ENCODE measurements around the gene SPEM3.

The SPEM3 gene

DNA sequence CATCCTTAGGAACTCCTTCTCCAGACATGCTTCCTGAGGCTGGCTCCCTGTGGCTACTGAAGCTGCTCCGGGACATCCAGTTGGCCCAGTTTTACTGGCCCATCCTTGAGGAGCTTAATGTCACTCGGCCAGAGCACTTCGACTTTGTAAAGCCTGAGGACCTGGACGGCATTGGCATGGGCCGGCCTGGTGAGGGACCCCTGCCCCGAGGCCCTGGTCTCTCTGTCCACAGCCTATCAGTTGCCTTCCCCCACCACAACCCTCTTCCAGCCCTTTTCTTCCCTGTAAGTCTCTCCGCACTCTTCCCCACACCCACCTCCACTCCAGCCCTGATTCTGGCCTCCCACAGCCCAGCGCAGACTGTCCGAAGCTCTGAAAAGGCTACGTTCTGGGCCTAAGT, 45.8 kb upstream of the SPEM3 start:
- Histone ChIP-seq H3K36me3 (ENCODE audit: control insufficient read depth in 1 of 2, insufficient read depth in 2 of 2, low read length in 2 of 2) (peaks cover 14 to 22% of the 10 kb centered on the region in 2 experiments), H3K79me1 (ENCODE audit: low read length) (peaks cover 7% of the 10 kb centered on the region), H2AK5ac (ENCODE audit: low read length) (no peak overlapping the region), H3K27ac (ENCODE audit: low read depth, low read length) (no peak overlapping the region), H2BK12ac (ENCODE audit: low read length) (no peak overlapping the region), H3K9me3 (ENCODE audit: insufficient read depth, low read depth, low read length) (peaks cover 4% of the 10 kb centered on the region), H3K23ac (ENCODE audit: low read length) (no peak overlapping the region), H3K4me1 (ENCODE audit: control insufficient read depth in 1 of 2, insufficient read depth in 2 of 2, low read length in 2 of 2) (peaks cover 24 to 25% of the 10 kb centered on the region in 2 experiments), H4K12ac (ENCODE audit: low read depth, low read length) (no peak overlapping the region), H4K91ac (ENCODE audit: low read depth, low read length) (no peak overlapping the region), H3K14ac (ENCODE audit: low read length) (no peak overlapping the region), H2BK120ac (ENCODE audit: insufficient read depth, low read length, poor library complexity) (no peak overlapping the region), H3K79me2 (ENCODE audit: control insufficient read depth, insufficient read depth, low read length, poor library complexity) (no peaks in the 10 kb centered on the region), H3K9ac (ENCODE audit: low read length) (no peak overlapping the region), H3K4me2 (ENCODE audit: low read length) (no peak overlapping the region), H3K4ac (ENCODE audit: low read depth, low read length) (no peak overlapping the region), H2AFZ (ENCODE audit: insufficient read depth, low read length, poor library complexity) (no peak overlapping the region), H4K8ac (ENCODE audit: low read depth, low read length) (no peak overlapping the region), H3K18ac (ENCODE audit: low read length) (no peak overlapping the region), H2BK5ac (ENCODE audit: low read depth, low read length, poor library complexity) (no peak overlapping the region), H3K4me3 (ENCODE audit: low read depth, low read length) (no peak overlapping the region), H3K27me3 (ENCODE audit: insufficient read depth, low read length) (no peaks in the 10 kb centered on the region)
- no peak for DNase-seq
- no CpG with 5 or more reads among the region's 10 CpGs for WGBS (ENCODE audit: extremely low coverage, insufficient coverage, insufficient read length)

- H3K14ac ChIP-seq (ENCODE audit: low read length) = no peak overlapping the region
- WGBS (ENCODE audit: extremely low coverage, insufficient coverage, insufficient read length) = no CpG with 5 or more reads among the region's 11 CpGs
- H2BK12ac ChIP-seq (ENCODE audit: low read length) = no peak overlapping the region
- no peak overlapping the region for H3K27ac ChIP-seq (ENCODE audit: low read depth, low read length)
- H3K18ac ChIP-seq (ENCODE audit: low read length) = no peak overlapping the region
- no peak for DNase-seq
- H3K36me3 ChIP-seq (ENCODE audit: control insufficient read depth in 1 of 2, insufficient read depth in 2 of 2, low read length in 2 of 2) = peaks cover 18 to 27% of the 10 kb centered on the region in 2 experiments
- no peak overlapping the region for H3K9ac ChIP-seq (ENCODE audit: low read length)
- no peak overlapping the region for H4K8ac ChIP-seq (ENCODE audit: low read depth, low read length)
- H3K4me3 ChIP-seq (ENCODE audit: low read depth, low read length) = no peak overlapping the region
- no peak overlapping the region for H4K91ac ChIP-seq (ENCODE audit: low read depth, low read length)
- H3K79me2 ChIP-seq (ENCODE audit: control insufficient read depth, insufficient read depth, low read length, poor library complexity) = no peaks in the 10 kb centered on the region
- no peak overlapping the region for H3K23ac ChIP-seq (ENCODE audit: low read length)
- H3K4me2 ChIP-seq (ENCODE audit: low read length) = peak overlapping the region; percentile 66
- peaks cover 4% of the 10 kb centered on the region for H3K9me3 ChIP-seq (ENCODE audit: insufficient read depth, low read depth, low read length)
- H3K27me3 ChIP-seq (ENCODE audit: insufficient read depth, low read length) = no peaks in the 10 kb centered on the region
- H3K4me1 ChIP-seq (ENCODE audit: control insufficient read depth in 1 of 2, insufficient read depth in 2 of 2, low read length in 2 of 2) = peaks cover 24 to 25% of the 10 kb centered on the region in 2 experiments
- H4K12ac ChIP-seq (ENCODE audit: low read depth, low read length) = no peak overlapping the region
- H2BK120ac ChIP-seq (ENCODE audit: insufficient read depth, low read length, poor library complexity) = no peak overlapping the region
- H2AFZ ChIP-seq (ENCODE audit: insufficient read depth, low read length, poor library complexity) = no peak overlapping the region
- peaks cover 7% of the 10 kb centered on the region for H3K79me1 ChIP-seq (ENCODE audit: low read length)
- H3K4ac ChIP-seq (ENCODE audit: low read depth, low read length) = no peak overlapping the region
- H2BK5ac ChIP-seq (ENCODE audit: low read depth, low read length, poor library complexity) = no peak overlapping the region
- H2AK5ac ChIP-seq (ENCODE audit: low read length) = no peak overlapping the region
Observed at GRCh38 chr17:7383371-7383741, 45.3 kb upstream of the SPEM3 start.

- Histone ChIP-seq H3K27me3 (ENCODE audit: insufficient read depth, low read length) (no peaks in the 10 kb centered on the region), H2BK5ac (ENCODE audit: low read depth, low read length, poor library complexity) (no peak overlapping the region), H2BK120ac (ENCODE audit: insufficient read depth, low read length, poor library complexity) (no peak overlapping the region), H2BK12ac (ENCODE audit: low read length) (no peak overlapping the region), H3K4me1 (ENCODE audit: control insufficient read depth in 1 of 2, insufficient read depth in 2 of 2, low read length in 2 of 2) (peaks cover 24 to 25% of the 10 kb centered on the region in 2 experiments), H2AFZ (ENCODE audit: insufficient read depth, low read length, poor library complexity) (no peak overlapping the region), H4K91ac (ENCODE audit: low read depth, low read length) (no peak overlapping the region), H4K8ac (ENCODE audit: low read depth, low read length) (no peak overlapping the region), H3K79me1 (ENCODE audit: low read length) (peaks cover 7% of the 10 kb centered on the region), H2AK5ac (ENCODE audit: low read length) (no peak overlapping the region), H3K4ac (ENCODE audit: low read depth, low read length) (no peak overlapping the region), H3K79me2 (ENCODE audit: control insufficient read depth, insufficient read depth, low read length, poor library complexity) (no peaks in the 10 kb centered on the region), H3K9me3 (ENCODE audit: insufficient read depth, low read depth, low read length) (peaks cover 4% of the 10 kb centered on the region), H3K9ac (ENCODE audit: low read length) (no peak overlapping the region), H3K23ac (ENCODE audit: low read length) (no peak overlapping the region), H3K27ac (ENCODE audit: low read depth, low read length) (no peak overlapping the region), H3K14ac (ENCODE audit: low read length) (no peak overlapping the region), H3K18ac (ENCODE audit: low read length) (no peak overlapping the region), H3K4me2 (ENCODE audit: low read length) (peak overlapping the region; percentile 66), H3K4me3 (ENCODE audit: low read depth, low read length) (peak overlapping the region; percentile 51), H4K12ac (ENCODE audit: low read depth, low read length) (peak overlapping the region; percentile 22), H3K36me3 (ENCODE audit: control insufficient read depth in 1 of 2, insufficient read depth in 2 of 2, low read length in 2 of 2) (peaks cover 24 to 33% of the 10 kb centered on the region in 2 experiments)
- peak; percentile 56 to 75 for DNase-seq
- WGBS (ENCODE audit: extremely low coverage, insufficient coverage, insufficient read length) = no CpG with 5 or more reads among the region's 65 CpGs
Observed at GRCh38 chr17:7383742-7384488, 44.7 kb upstream of the SPEM3 start.

DNA sequence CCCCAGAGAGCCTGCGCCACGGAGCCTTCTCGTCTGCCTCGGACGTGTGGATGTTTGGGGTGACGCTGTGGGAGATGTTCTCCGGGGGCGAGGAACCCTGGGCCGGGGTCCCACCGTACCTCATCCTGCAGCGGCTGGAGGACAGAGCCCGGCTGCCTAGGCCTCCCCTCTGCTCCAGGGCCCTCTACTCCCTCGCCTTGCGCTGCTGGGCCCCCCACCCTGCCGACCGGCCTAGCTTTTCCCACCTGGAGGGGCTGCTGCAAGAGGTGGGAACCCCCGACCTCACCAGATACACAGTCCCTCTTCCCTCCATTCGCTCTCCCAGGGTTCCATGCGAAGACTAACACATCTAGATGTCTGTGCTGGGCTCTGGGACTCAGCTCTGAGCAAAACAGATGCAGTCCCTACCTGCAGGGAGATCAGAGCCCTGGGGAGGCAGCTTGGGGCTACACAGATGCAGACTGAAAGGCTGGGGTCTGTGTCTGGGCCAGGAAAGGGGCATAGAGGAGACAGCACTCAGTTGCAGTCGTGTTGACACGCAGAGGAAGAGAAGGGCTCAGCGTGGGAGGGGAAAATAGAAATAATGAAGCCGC, 44.1 kb upstream of the SPEM3 start:
- Histone ChIP-seq H3K27ac (ENCODE audit: low read depth, low read length) (no peak overlapping the region), H4K8ac (ENCODE audit: low read depth, low read length) (no peak overlapping the region)
- no CpG with 5 or more reads among the region's 23 CpGs for WGBS (ENCODE audit: extremely low coverage, insufficient coverage, insufficient read length)

More for the DNA sequence above, 44.1 kb upstream of the SPEM3 start:
- H3K9me3 ChIP-seq (ENCODE audit: insufficient read depth, low read depth, low read length) = peaks cover 4% of the 10 kb centered on the region
- no peak overlapping the region for H2BK12ac ChIP-seq (ENCODE audit: low read length)
- peaks cover 24 to 25% of the 10 kb centered on the region in 2 experiments for H3K4me1 ChIP-seq (ENCODE audit: control insufficient read depth in 1 of 2, insufficient read depth in 2 of 2, low read length in 2 of 2)
- no peaks in the 10 kb centered on the region for H3K79me2 ChIP-seq (ENCODE audit: control insufficient read depth, insufficient read depth, low read length, poor library complexity)
- H3K79me1 ChIP-seq (ENCODE audit: low read length) = peaks cover 7% of the 10 kb centered on the region
- no peak overlapping the region for H2BK120ac ChIP-seq (ENCODE audit: insufficient read depth, low read length, poor library complexity)
- no peak overlapping the region for H2AFZ ChIP-seq (ENCODE audit: insufficient read depth, low read length, poor library complexity)
- H4K12ac ChIP-seq (ENCODE audit: low read depth, low read length) = no peak overlapping the region
- no peak overlapping the region for H2BK5ac ChIP-seq (ENCODE audit: low read depth, low read length, poor library complexity)
- H4K91ac ChIP-seq (ENCODE audit: low read depth, low read length) = no peak overlapping the region
- H3K23ac ChIP-seq (ENCODE audit: low read length) = no peak overlapping the region
- H3K18ac ChIP-seq (ENCODE audit: low read length) = no peak overlapping the region
- peak overlapping the region; percentile 66 for H3K4me2 ChIP-seq (ENCODE audit: low read length)
- peaks cover 30 to 39% of the 10 kb centered on the region in 2 experiments for H3K36me3 ChIP-seq (ENCODE audit: control insufficient read depth in 1 of 2, insufficient read depth in 2 of 2, low read length in 2 of 2)
- no peak overlapping the region for H3K4me3 ChIP-seq (ENCODE audit: low read depth, low read length)
- H2AK5ac ChIP-seq (ENCODE audit: low read length) = no peak overlapping the region
- H3K14ac ChIP-seq (ENCODE audit: low read length) = no peak overlapping the region
- DNase-seq = no peak
- no peaks in the 10 kb centered on the region for H3K27me3 ChIP-seq (ENCODE audit: insufficient read depth, low read length)
- no peak overlapping the region for H3K4ac ChIP-seq (ENCODE audit: low read depth, low read length)
- no peak overlapping the region for H3K9ac ChIP-seq (ENCODE audit: low read length)
